Tibial nerve (tissue), 4 donors: ENCODE data around the gene BSPRY. TPM values are rescaled to one million over a fixed set of nuclear protein-coding genes. Genes with fewer than 3 reads are reported as not detected.

Experiments
- DNase-seq, 2 donors: peaks; one replicate each; pipeline ENCODE4 v3.0.0-alpha.2; 2019; ENCODE audit warnings: low spot score in 2 of 2
- H3K27ac ChIP-seq, 4 donors: fragments of 200-600 bp; sonication (generic) in 3 of 4; one replicate each; pipeline ENCODE4 v1.5.1; 2017 to 2019; ENCODE audit warnings: mild to moderate bottlenecking in 1 of 4
- H3K27me3 ChIP-seq, 2 donors: fragments of 200-600 bp; sonication (generic) in 1 of 2; one replicate each; pipeline versions ENCODE4 v1.5.1 to v1.6.0; 2017 to 2019
- H3K36me3 ChIP-seq, 3 donors: fragments of 200-600 bp; sonication (generic); one replicate each; pipeline ENCODE4 v1.5.1; 2018 to 2019
- H3K4me1 ChIP-seq, 4 donors: fragments of 200-600 bp; sonication (generic) in 3 of 4; one replicate each; pipeline ENCODE4 v1.5.1; 2017 to 2019
- H3K4me3 ChIP-seq, 4 donors: fragments of 200-600 bp; sonication (generic) in 3 of 4; one replicate each; pipeline ENCODE4 v1.5.1; 2017 to 2019; ENCODE audit warnings: mild to moderate bottlenecking in 1 of 4, moderate library complexity in 1 of 4
- H3K9me3 ChIP-seq, 4 donors: fragments of 200-600 bp; sonication (generic) in 3 of 4; one replicate each; pipeline ENCODE4 v1.5.1; 2017 to 2019
- CTCF ChIP-seq, 5 experiments: fragments of 200-600 bp in 3 of 5; fragments of 450-650 bp in 2 of 5; sonication (generic) in 3 of 5; IDR thresholded peaks; one replicate each; pipeline ENCODE4 v1.5.1; 2016 to 2019; ENCODE audit warnings: antibody characterized with exemption in 5 of 5, mild to moderate bottlenecking in 3 of 5, moderate library complexity in 2 of 5
- EP300 ChIP-seq, 2 donors: sonication (generic); formaldehyde crosslinking; IDR thresholded peaks; one replicate each; pipeline ENCODE4 v1.6.1; 2017; ENCODE audit warnings: antibody characterized with exemption in 2 of 2, mild to moderate bottlenecking in 1 of 2
- POLR2A ChIP-seq, 2 donors: fragments of 450-650 bp; IDR thresholded peaks; one replicate each; pipeline ENCODE4 v1.6.1; 2017; ENCODE audit warnings: antibody characterized with exemption in 2 of 2, mild to moderate bottlenecking in 2 of 2, moderate library complexity in 2 of 2
- WGBS, 2 donors: methylation state at CpG; one replicate each; pipeline ENCODE4 v1.1.5; 2018; 5-methylcytosine and 5-hydroxymethylcytosine counted together
- total RNA-seq, 4 donors: library from RNA; depleted of rRNA; stranded (reverse); fragments of >200 nt; gene quantifications; one replicate each; pipeline ENCODE4 v1.1.0, GENCODE V29; 2016

The BSPRY gene
- total RNA-seq, 4 donors from 2014 or later = 0.21 to 0.59 (median 0.30) TPM; not detected in 1

DNA sequence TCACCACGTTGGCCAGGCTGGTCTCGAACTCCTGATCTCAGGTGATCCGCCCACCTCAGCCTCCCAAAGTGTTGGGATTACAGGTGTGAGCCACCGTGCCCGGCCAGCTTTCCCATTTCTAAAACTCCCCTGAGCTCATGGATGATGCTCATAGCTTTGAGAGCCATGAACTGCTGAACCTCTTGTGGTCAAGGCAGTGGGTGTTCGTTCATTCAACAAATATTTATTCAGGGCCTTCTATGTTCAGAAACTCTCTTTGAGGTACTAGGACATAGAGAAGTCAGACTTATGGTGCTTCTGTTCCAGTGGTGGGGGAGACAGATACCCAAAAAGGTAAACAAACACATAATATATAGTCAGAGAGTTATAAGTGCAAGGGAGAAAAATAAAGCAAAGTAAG is 2.7 kb downstream of the BSPRY start:
- DNase-seq = no peak
- Histone ChIP-seq H3K27me3 (peaks cover 0 to 34% of the 10 kb centered on the region in 2 donors), H3K27ac (no peak overlapping the region), H3K9me3 (no peaks in the 10 kb centered on the region), H3K36me3 (no peaks in the 10 kb centered on the region), H3K4me1 (peaks cover 0 to 17% (median 8%) of the 10 kb centered on the region in 4 donors), H3K4me3 (no peak overlapping the region)
- TF ChIP-seq EP300 (IDR thresholded peaks at IDR 0.05) = no peak
- no peak for TF ChIP-seq CTCF (IDR thresholded peaks at IDR 0.05)
- no peak for TF ChIP-seq POLR2A (IDR thresholded peaks at IDR 0.05)
- 71 to 84% methylated on average over 6 of the region's 6 CpGs for WGBS, 2 donors

- Histone ChIP-seq H3K4me1 (peaks cover 0 to 17% (median 8%) of the 10 kb centered on the region in 4 donors), H3K27me3 (peaks cover 0 to 34% of the 10 kb centered on the region in 2 donors), H3K4me3 (no peak overlapping the region), H3K36me3 (no peaks in the 10 kb centered on the region), H3K27ac (no peak overlapping the region), H3K9me3 (no peaks in the 10 kb centered on the region)
- 68 to 81% methylated on average over 1 of the region's 1 CpG for WGBS, 2 donors
- TF ChIP-seq POLR2A (IDR thresholded peaks at IDR 0.05) = no peak
- TF ChIP-seq CTCF (IDR thresholded peaks at IDR 0.05) = no peak
- no peak for TF ChIP-seq EP300 (IDR thresholded peaks at IDR 0.05)
- no peak for DNase-seq
Observed at GRCh38 chr9:113352411-113352810, 3.1 kb downstream of the BSPRY start.

GRCh38 chr9:113355040-113355596 is 5.8 kb downstream of the BSPRY start:
- H3K4me3 ChIP-seq = no peak overlapping the region
- H3K4me1 ChIP-seq = peaks cover 0 to 5% (median 3%) of the 10 kb centered on the region in 4 donors
- H3K27ac ChIP-seq = no peak overlapping the region
- TF ChIP-seq EP300 (IDR thresholded peaks at IDR 0.05) (no peak), POLR2A (IDR thresholded peaks at IDR 0.05) (no peak), CTCF (IDR thresholded peaks at IDR 0.05) (no peak)
- H3K36me3 ChIP-seq = no peaks in the 10 kb centered on the region
- peaks cover 0 to 28% of the 10 kb centered on the region in 2 donors for H3K27me3 ChIP-seq
- DNase-seq = no peak
- WGBS, 2 donors = 83 to 93% methylated on average over 4 of the region's 4 CpGs
- no peaks in the 10 kb centered on the region for H3K9me3 ChIP-seq

- no peak for DNase-seq
- Histone ChIP-seq H3K36me3 (no peaks in the 10 kb centered on the region), H3K4me1 (no peaks in the 10 kb centered on the region), H3K27ac (no peak overlapping the region), H3K9me3 (no peaks in the 10 kb centered on the region), H3K27me3 (peaks cover 0 to 11% of the 10 kb centered on the region in 2 donors), H3K4me3 (no peak overlapping the region)
- WGBS, 2 donors = 76 to 82% methylated on average over 7 of the region's 7 CpGs
- no peak for TF ChIP-seq POLR2A (IDR thresholded peaks at IDR 0.05)
- no peak for TF ChIP-seq CTCF (IDR thresholded peaks at IDR 0.05)
- no peak for TF ChIP-seq EP300 (IDR thresholded peaks at IDR 0.05)
Observed at GRCh38 chr9:113356686-113357292, 7.4 kb downstream of the BSPRY start.

- TF ChIP-seq EP300 (IDR thresholded peaks at IDR 0.05) = no peak
- TF ChIP-seq POLR2A (IDR thresholded peaks at IDR 0.05) = no peak
- TF ChIP-seq CTCF (IDR thresholded peaks at IDR 0.05) = no peak
- H3K27me3 ChIP-seq = no peaks in the 10 kb centered on the region
- no peak overlapping the region for H3K4me3 ChIP-seq
- no peaks in the 10 kb centered on the region for H3K9me3 ChIP-seq
- 83 to 88% methylated on average over 1 of the region's 1 CpG for WGBS, 2 donors
- no peak for DNase-seq
- H3K36me3 ChIP-seq = no peaks in the 10 kb centered on the region
- H3K4me1 ChIP-seq = no peaks in the 10 kb centered on the region
- no peak overlapping the region for H3K27ac ChIP-seq
Observed at GRCh38 chr9:113359385-113359784, 10.0 kb downstream of the BSPRY start.
